Measurements from ENCODE around the gene DNAJB12.

The DNAJB12 gene

GRCh38 chr10:72333112-72334015 lies 21.4 kb downstream of the DNAJB12 start:
- peak overlapping the region; percentile 96 for H3K27ac ChIP-seq
- no peak for TF ChIP-seq CTCF (conservative IDR thresholded peaks at IDR 0.05)

GRCh38 chr10:72332423-72333111 lies 22.2 kb downstream of the DNAJB12 start:
- peak overlapping the region; percentile 96 for H3K27ac ChIP-seq
- TF ChIP-seq CTCF (conservative IDR thresholded peaks at IDR 0.05) = no peak

GRCh38 chr10:72331575-72332422 lies 22.9 kb downstream of the DNAJB12 start:
- peak; percentile 62 for TF ChIP-seq CTCF (conservative IDR thresholded peaks at IDR 0.05)
- H3K27ac ChIP-seq = peak overlapping the region; percentile 96

GRCh38 chr10:72330069-72330426 lies 24.7 kb downstream of the DNAJB12 start:
- no peak for TF ChIP-seq CTCF (conservative IDR thresholded peaks at IDR 0.05)
- peak overlapping the region; percentile 96 for H3K27ac ChIP-seq

- no peak for TF ChIP-seq CTCF (conservative IDR thresholded peaks at IDR 0.05)
- H3K27ac ChIP-seq = peak overlapping the region; percentile 96
Observed at GRCh38 chr10:72329290-72330068, 25.2 kb downstream of the DNAJB12 start.

GRCh38 chr10:72328829-72329204 lies 25.9 kb downstream of the DNAJB12 start:
- TF ChIP-seq CTCF (conservative IDR thresholded peaks at IDR 0.05) = no peak
- H3K27ac ChIP-seq = peak overlapping the region; percentile 96
